Vagina (tissue), 2 donors: ENCODE results near the gene LGR4. TPM values are rescaled to one million over a fixed set of nuclear protein-coding genes. Genes with fewer than 3 reads are reported as not detected.

Experiments used
- DNase-seq, 2 donors: peaks; one replicate each; pipeline ENCODE4 v3.0.0-alpha.2; 2017; ENCODE audit errors: extremely low spot score in 2 of 2
- H3K27ac ChIP-seq: fragments of 200-600 bp; sonication (generic); one replicate; pipeline ENCODE4 v1.5.1; 2019
- H3K27me3 ChIP-seq: fragments of 200-600 bp; sonication (generic); one replicate; pipeline ENCODE4 v1.5.1; 2019
- H3K36me3 ChIP-seq, 2 donors: fragments of 200-600 bp; sonication (generic); one replicate each; pipeline ENCODE4 v1.5.1; 2017 to 2019
- H3K4me1 ChIP-seq: fragments of 200-600 bp; sonication (generic); one replicate; pipeline ENCODE4 v1.5.1; 2019
- H3K4me3 ChIP-seq, 2 donors: fragments of 200-600 bp; sonication (generic); 1 replicate in 1 of 2; 2 replicates in 1 of 2; pipeline ENCODE4 v1.5.1; 2016 to 2019
- H3K9me3 ChIP-seq: fragments of 200-600 bp; sonication (generic); one replicate; pipeline ENCODE4 v1.5.1; 2019
- CTCF ChIP-seq, 3 experiments: fragments of 450-650 bp in 2 of 3; fragments of 200-600 bp in 1 of 3; sonication (generic) in 1 of 3; IDR thresholded peaks; one replicate each; pipeline ENCODE4 v1.5.1; 2017 to 2019; ENCODE audit warnings: antibody characterized with exemption in 3 of 3, mild to moderate bottlenecking in 2 of 3, moderate library complexity in 2 of 3
- POLR2A ChIP-seq, 2 donors: fragments of 450-650 bp; IDR thresholded peaks; one replicate each; pipeline ENCODE4 v1.6.1; 2017; ENCODE audit warnings: antibody characterized with exemption in 2 of 2, mild to moderate bottlenecking in 2 of 2, moderate library complexity in 2 of 2
- POLR2AphosphoS5 ChIP-seq, 2 donors: sonication (generic); formaldehyde crosslinking; IDR thresholded peaks; one replicate each; pipeline ENCODE4 v1.9.0; 2017; ENCODE audit warnings: antibody characterized with exemption in 2 of 2, mild to moderate bottlenecking in 2 of 2, low read depth in 1 of 2; ENCODE audit not compliant: insufficient read depth in 1 of 2
- intact Hi-C: fragments of 100-400 bp; cut with DNase I; formaldehyde crosslinking; loops from one replicate; pipeline ENCODE4 v1.15.1; 2023
- total RNA-seq: library from RNA; depleted of rRNA; stranded (reverse); fragments of >200 nt; gene quantifications from one replicate; pipeline ENCODE4 v1.2.3, GENCODE V29; 2016

Gene LGR4
- total RNA-seq, 1 donor from 2014 or later, result 65.6 TPM

GRCh38 chr11:27497911-27498310 lies 25.3 kb upstream of the LGR4 start:
- DNase-seq, result no peak
- TF ChIP-seq CTCF (IDR thresholded peaks at IDR 0.05) (no peak), POLR2AphosphoS5 (IDR thresholded peaks at IDR 0.05; ENCODE audit: insufficient read depth in 1 of 2, low read depth in 1 of 2) (no peak), POLR2A (IDR thresholded peaks at IDR 0.05) (no peak)
- Histone ChIP-seq H3K27ac (no peak overlapping the region), H3K27me3 (no peaks in the 10 kb centered on the region), H3K9me3 (no peaks in the 10 kb centered on the region), H3K4me1 (peaks cover 20% of the 10 kb centered on the region), H3K36me3 (peaks cover 0 to 27% of the 10 kb centered on the region in 2 donors), H3K4me3 (no peak overlapping the region)
- intact Hi-C loops, result loop anchor here (5.0 kb wide), 1 partner anchor 316 kb away; no protein-coding TSS in a partner anchor

GRCh38 chr11:27497284-27497866 lies 24.8 kb upstream of the LGR4 start:
- no peak overlapping the region for H3K4me3 ChIP-seq
- no peaks in the 10 kb centered on the region for H3K27me3 ChIP-seq
- H3K36me3 ChIP-seq, result peaks cover 0 to 31% of the 10 kb centered on the region in 2 donors
- H3K27ac ChIP-seq, result no peak overlapping the region
- intact Hi-C loops, result loop anchor here (5.0 kb wide), 1 partner anchor 315 kb away; no protein-coding TSS in a partner anchor
- DNase-seq, result no peak
- H3K9me3 ChIP-seq, result no peaks in the 10 kb centered on the region
- H3K4me1 ChIP-seq, result peaks cover 15% of the 10 kb centered on the region
- TF ChIP-seq POLR2AphosphoS5 (IDR thresholded peaks at IDR 0.05; ENCODE audit: insufficient read depth in 1 of 2, low read depth in 1 of 2) (no peak), POLR2A (IDR thresholded peaks at IDR 0.05) (no peak), CTCF (IDR thresholded peaks at IDR 0.05) (peak in 2 of 3 experiments; percentile 14 to 24)

GRCh38 chr11:27496461-27496860 lies 23.9 kb upstream of the LGR4 start:
- Histone ChIP-seq H3K4me3 (no peak overlapping the region), H3K4me1 (peaks cover 11% of the 10 kb centered on the region), H3K36me3 (peaks cover 0 to 39% of the 10 kb centered on the region in 2 donors), H3K27me3 (no peaks in the 10 kb centered on the region), H3K9me3 (no peaks in the 10 kb centered on the region), H3K27ac (no peak overlapping the region)
- no peak for DNase-seq
- intact Hi-C loops, result loop anchor here (5.0 kb wide), 1 partner anchor 314 kb away; no protein-coding TSS in a partner anchor
- TF ChIP-seq POLR2A (IDR thresholded peaks at IDR 0.05) (no peak), CTCF (IDR thresholded peaks at IDR 0.05) (no peak), POLR2AphosphoS5 (IDR thresholded peaks at IDR 0.05; ENCODE audit: insufficient read depth in 1 of 2, low read depth in 1 of 2) (no peak)

GRCh38 chr11:27495710-27496300 lies 23.2 kb upstream of the LGR4 start:
- H3K4me1 ChIP-seq, result peaks cover 11% of the 10 kb centered on the region
- DNase-seq, result no peak
- no peak for TF ChIP-seq CTCF (IDR thresholded peaks at IDR 0.05)
- TF ChIP-seq POLR2AphosphoS5 (IDR thresholded peaks at IDR 0.05; ENCODE audit: insufficient read depth in 1 of 2, low read depth in 1 of 2), result no peak
- TF ChIP-seq POLR2A (IDR thresholded peaks at IDR 0.05), result no peak
- intact Hi-C loops, result loop anchor here (5.0 kb wide), 1 partner anchor 314 kb away; no protein-coding TSS in a partner anchor
- H3K36me3 ChIP-seq, result peaks cover 0 to 36% of the 10 kb centered on the region in 2 donors
- H3K9me3 ChIP-seq, result no peaks in the 10 kb centered on the region
- H3K27me3 ChIP-seq, result no peaks in the 10 kb centered on the region
- no peak overlapping the region for H3K4me3 ChIP-seq
- H3K27ac ChIP-seq, result no peak overlapping the region

GRCh38 chr11:27489092-27489491 lies 16.5 kb upstream of the LGR4 start:
- H3K36me3 ChIP-seq, result peaks cover 0 to 17% of the 10 kb centered on the region in 2 donors
- intact Hi-C loops, result no loop called here

More at GRCh38 chr11:27489092-27489491, 16.5 kb upstream of the LGR4 start:
- H3K9me3 ChIP-seq, result no peaks in the 10 kb centered on the region
- TF ChIP-seq POLR2A (IDR thresholded peaks at IDR 0.05), result no peak
- no peaks in the 10 kb centered on the region for H3K4me1 ChIP-seq
- H3K27me3 ChIP-seq, result no peaks in the 10 kb centered on the region
- H3K27ac ChIP-seq, result no peak overlapping the region
- no peak for DNase-seq
- H3K4me3 ChIP-seq, result no peak overlapping the region
